ENCODE data around the gene ZNF83. TPM values are rescaled to one million over a fixed set of nuclear protein-coding genes. Genes with fewer than 3 reads are reported as not detected.

ZNF83 gene
- polyA plus RNA-seq, 2 donors = 17.5 to 59.7 TPM

Other genes with a start within 250 kb of the ZNF83 start
- 1 to 10 TPM; 4.0 to 8.9 TPM for gene ZNF528, start 240.5 kb downstream of the ZNF83 start, polyA plus RNA-seq
- under 1 TPM; 0.04 to 0.05 TPM for gene ZNF534, start 209.2 kb downstream of the ZNF83 start, polyA plus RNA-seq
- under 1 TPM; 0.27 to 0.35 TPM for gene ZNF578, start 184.8 kb downstream of the ZNF83 start, polyA plus RNA-seq
- gene ZNF808, start 110.7 kb downstream of the ZNF83 start, polyA plus RNA-seq = 1 to 10 TPM; 1.6 to 4.2 TPM
- 1 to 10 TPM; 3.1 to 9.5 TPM for gene ZNF701, start 68.1 kb downstream of the ZNF83 start, polyA plus RNA-seq
- 1 to 10 TPM; 1.8 to 3.3 TPM for gene ZNF611, start 96.7 kb upstream of the ZNF83 start, polyA plus RNA-seq
- gene ZNF600, start 148.4 kb upstream of the ZNF83 start, polyA plus RNA-seq = 10 to 100 TPM in 1 of 2 donors, 1 to 10 TPM in 1; 8.2 to 15.6 TPM
- gene ZNF28, start 183.3 kb upstream of the ZNF83 start, polyA plus RNA-seq = 1 to 10 TPM; 2.3 to 2.6 TPM
- gene ZNF468, start 219.3 kb upstream of the ZNF83 start, polyA plus RNA-seq = 1 to 10 TPM; 4.5 to 5.2 TPM

Data from esophagus (tissue), 2 donors.